ENCODE measurements around the gene MS4A4E.

Gene MS4A4E

DNA sequence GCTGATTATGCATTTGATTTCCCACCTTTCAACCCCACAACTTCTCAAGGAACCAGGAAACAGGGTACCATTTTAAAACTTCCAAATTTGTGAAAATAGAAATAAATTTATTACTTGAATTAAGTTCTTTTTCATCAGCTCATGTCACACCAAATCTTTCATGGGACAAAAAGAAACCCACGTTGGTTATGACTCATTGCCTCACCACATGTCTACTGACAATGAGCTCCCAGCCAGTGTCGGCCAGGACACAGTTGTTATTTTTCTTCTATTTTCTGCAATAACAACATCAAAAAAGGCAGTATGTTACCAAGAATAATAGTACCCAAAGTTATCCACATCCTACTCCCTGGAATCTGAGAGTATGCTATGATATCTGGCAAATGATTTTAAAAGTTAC, 77.4 kb downstream of the MS4A4E start:
- no peak for TF ChIP-seq TAF1 (IDR thresholded peaks at IDR 0.05; ENCODE audit: low read depth)
- TF ChIP-seq ZBTB7A (IDR thresholded peaks at IDR 0.05; ENCODE audit: low read depth): no peak
- TF ChIP-seq, protein P1, sequence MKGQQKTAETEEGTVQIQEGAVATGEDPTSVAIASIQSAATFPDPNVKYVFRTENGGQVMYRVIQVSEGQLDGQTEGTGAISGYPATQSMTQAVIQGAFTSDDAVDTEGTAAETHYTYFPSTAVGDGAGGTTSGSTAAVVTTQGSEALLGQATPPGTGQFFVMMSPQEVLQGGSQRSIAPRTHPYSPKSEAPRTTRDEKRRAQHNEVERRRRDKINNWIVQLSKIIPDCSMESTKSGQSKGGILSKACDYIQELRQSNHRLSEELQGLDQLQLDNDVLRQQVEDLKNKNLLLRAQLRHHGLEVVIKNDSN (IDR thresholded peaks at IDR 0.05): no peak
- no peak for TF ChIP-seq EGR1 (IDR thresholded peaks at IDR 0.05)
- TF ChIP-seq YY1 (IDR thresholded peaks at IDR 0.05; ENCODE audit: low read depth): no peak
- no peak for TF ChIP-seq CREB1 (IDR thresholded peaks at IDR 0.05; ENCODE audit: low read depth)
- no peak for TF ChIP-seq RAD21 (IDR thresholded peaks at IDR 0.05; ENCODE audit: low read depth)
- TF ChIP-seq NFIC (IDR thresholded peaks at IDR 0.05): no peak
- TF ChIP-seq, protein P2, sequence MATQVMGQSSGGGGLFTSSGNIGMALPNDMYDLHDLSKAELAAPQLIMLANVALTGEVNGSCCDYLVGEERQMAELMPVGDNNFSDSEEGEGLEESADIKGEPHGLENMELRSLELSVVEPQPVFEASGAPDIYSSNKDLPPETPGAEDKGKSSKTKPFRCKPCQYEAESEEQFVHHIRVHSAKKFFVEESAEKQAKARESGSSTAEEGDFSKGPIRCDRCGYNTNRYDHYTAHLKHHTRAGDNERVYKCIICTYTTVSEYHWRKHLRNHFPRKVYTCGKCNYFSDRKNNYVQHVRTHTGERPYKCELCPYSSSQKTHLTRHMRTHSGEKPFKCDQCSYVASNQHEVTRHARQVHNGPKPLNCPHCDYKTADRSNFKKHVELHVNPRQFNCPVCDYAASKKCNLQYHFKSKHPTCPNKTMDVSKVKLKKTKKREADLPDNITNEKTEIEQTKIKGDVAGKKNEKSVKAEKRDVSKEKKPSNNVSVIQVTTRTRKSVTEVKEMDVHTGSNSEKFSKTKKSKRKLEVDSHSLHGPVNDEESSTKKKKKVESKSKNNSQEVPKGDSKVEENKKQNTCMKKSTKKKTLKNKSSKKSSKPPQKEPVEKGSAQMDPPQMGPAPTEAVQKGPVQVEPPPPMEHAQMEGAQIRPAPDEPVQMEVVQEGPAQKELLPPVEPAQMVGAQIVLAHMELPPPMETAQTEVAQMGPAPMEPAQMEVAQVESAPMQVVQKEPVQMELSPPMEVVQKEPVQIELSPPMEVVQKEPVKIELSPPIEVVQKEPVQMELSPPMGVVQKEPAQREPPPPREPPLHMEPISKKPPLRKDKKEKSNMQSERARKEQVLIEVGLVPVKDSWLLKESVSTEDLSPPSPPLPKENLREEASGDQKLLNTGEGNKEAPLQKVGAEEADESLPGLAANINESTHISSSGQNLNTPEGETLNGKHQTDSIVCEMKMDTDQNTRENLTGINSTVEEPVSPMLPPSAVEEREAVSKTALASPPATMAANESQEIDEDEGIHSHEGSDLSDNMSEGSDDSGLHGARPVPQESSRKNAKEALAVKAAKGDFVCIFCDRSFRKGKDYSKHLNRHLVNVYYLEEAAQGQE (IDR thresholded peaks at IDR 0.05; ENCODE audit: low read depth): no peak
- no peak for TF ChIP-seq EP300 (IDR thresholded peaks at IDR 0.05; ENCODE audit: borderline replicate concordance)

DNA sequence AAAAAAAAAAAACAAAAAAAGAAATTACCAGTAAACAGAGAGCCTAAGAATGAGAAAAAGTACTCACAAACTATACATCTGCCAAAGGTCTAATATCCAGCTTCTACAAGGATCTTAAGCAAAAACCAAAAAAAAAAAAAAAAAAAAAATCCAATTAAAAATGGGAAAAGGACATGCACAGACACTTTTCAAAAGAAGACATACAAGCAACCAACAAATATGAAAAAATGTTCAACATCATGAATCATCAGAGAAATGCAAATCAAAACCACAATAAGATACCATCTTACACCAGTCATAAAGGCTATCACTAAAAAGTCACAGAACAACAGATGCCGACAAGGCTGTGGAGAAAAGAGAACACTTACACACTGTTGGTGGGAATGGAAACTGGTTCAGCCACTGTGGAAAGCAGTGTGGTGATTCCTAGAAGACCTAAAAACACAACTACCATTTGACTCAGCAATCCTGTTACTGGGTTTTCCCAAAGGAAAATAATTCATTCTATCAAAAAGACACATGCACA, 78.3 kb downstream of the MS4A4E start:
- TF ChIP-seq RAD21 (IDR thresholded peaks at IDR 0.05; ENCODE audit: low read depth) (no peak), TCF12 (IDR thresholded peaks at IDR 0.05; ENCODE audit: low read depth) (no peak), FOXM1 (IDR thresholded peaks at IDR 0.05; ENCODE audit: borderline replicate concordance, low read depth) (no peak), EGR1 (IDR thresholded peaks at IDR 0.05) (no peak), NFIC (IDR thresholded peaks at IDR 0.05) (no peak), CEBPB (IDR thresholded peaks at IDR 0.05) (no peak), TEAD4 (IDR thresholded peaks at IDR 0.05) (no peak)
- TF ChIP-seq, protein P3, sequence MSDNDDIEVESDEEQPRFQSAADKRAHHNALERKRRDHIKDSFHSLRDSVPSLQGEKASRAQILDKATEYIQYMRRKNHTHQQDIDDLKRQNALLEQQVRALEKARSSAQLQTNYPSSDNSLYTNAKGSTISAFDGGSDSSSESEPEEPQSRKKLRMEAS (IDR thresholded peaks at IDR 0.05): no peak
- TF ChIP-seq, protein P2 (IDR thresholded peaks at IDR 0.05; ENCODE audit: low read depth): no peak
- TF ChIP-seq, protein P1 (IDR thresholded peaks at IDR 0.05): no peak

DNA sequence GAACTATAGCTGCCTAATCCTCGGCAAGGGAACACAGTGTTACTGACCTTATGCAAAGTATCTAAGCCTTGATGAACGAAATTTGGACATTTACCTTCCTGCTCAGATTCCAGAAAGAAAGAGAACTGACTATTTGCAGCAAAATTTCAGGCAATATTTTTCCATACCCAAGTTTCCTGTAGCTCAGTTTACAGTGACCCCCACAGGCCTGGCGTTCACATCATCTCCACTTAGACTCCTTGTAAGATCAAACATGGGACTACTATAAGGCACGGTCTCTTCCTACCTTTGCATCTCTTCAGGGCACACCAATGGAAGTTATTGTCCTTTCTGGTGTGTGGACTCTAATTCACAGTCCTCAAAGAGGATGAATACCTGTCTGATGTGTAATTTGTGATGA, 81.2 kb downstream of the MS4A4E start:
- TF ChIP-seq RAD21 (IDR thresholded peaks at IDR 0.05; ENCODE audit: low read depth) (no peak), ZBTB7A (IDR thresholded peaks at IDR 0.05; ENCODE audit: low read depth) (no peak), EGR1 (IDR thresholded peaks at IDR 0.05) (no peak), YY1 (IDR thresholded peaks at IDR 0.05; ENCODE audit: low read depth) (no peak), NFIC (IDR thresholded peaks at IDR 0.05) (no peak), TCF12 (IDR thresholded peaks at IDR 0.05; ENCODE audit: low read depth) (no peak), CREB1 (IDR thresholded peaks at IDR 0.05; ENCODE audit: low read depth) (no peak), TAF1 (IDR thresholded peaks at IDR 0.05; ENCODE audit: low read depth) (no peak), EP300 (IDR thresholded peaks at IDR 0.05; ENCODE audit: borderline replicate concordance) (no peak), CEBPB (IDR thresholded peaks at IDR 0.05) (no peak)
- TF ChIP-seq, protein P2 (IDR thresholded peaks at IDR 0.05; ENCODE audit: low read depth): no peak
- TF ChIP-seq, protein P3 (IDR thresholded peaks at IDR 0.05): no peak
- TF ChIP-seq, protein P1 (IDR thresholded peaks at IDR 0.05): no peak

DNA sequence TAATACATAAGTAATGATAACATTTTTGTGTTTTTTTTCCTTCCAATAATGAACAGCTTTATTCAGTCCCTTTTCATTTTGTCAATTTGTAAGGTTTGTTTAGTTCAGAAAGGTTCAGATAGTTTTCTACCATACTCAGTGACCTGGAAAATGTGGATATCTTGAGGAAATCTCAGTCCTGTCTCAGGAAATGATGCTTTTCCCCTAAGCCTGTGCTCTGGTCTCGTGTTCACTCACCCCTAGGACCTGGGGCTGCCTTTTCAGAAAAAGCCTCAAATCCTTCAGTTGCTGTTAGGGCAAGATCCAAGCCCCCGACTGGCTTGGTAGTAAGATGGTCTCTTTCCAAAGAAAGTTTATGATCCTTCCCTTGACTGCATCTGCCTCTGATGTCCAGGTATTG, 81.8 kb downstream of the MS4A4E start:
- TF ChIP-seq TEAD4 (IDR thresholded peaks at IDR 0.05): no peak
- TF ChIP-seq ZBTB7A (IDR thresholded peaks at IDR 0.05; ENCODE audit: low read depth): no peak
- TF ChIP-seq, protein P3 (IDR thresholded peaks at IDR 0.05): no peak
- TF ChIP-seq, protein P1 (IDR thresholded peaks at IDR 0.05): no peak
- no peak for TF ChIP-seq NFIC (IDR thresholded peaks at IDR 0.05)
- TF ChIP-seq CEBPB (IDR thresholded peaks at IDR 0.05): no peak
- TF ChIP-seq CREB1 (IDR thresholded peaks at IDR 0.05; ENCODE audit: low read depth): no peak
- no peak for TF ChIP-seq TCF12 (IDR thresholded peaks at IDR 0.05; ENCODE audit: low read depth)
- TF ChIP-seq, protein P2 (IDR thresholded peaks at IDR 0.05; ENCODE audit: low read depth): no peak
- no peak for TF ChIP-seq RAD21 (IDR thresholded peaks at IDR 0.05; ENCODE audit: low read depth)
- no peak for TF ChIP-seq TAF1 (IDR thresholded peaks at IDR 0.05; ENCODE audit: low read depth)
- TF ChIP-seq EGR1 (IDR thresholded peaks at IDR 0.05): no peak
- TF ChIP-seq YY1 (IDR thresholded peaks at IDR 0.05; ENCODE audit: low read depth): no peak
- no peak for TF ChIP-seq FOXM1 (IDR thresholded peaks at IDR 0.05; ENCODE audit: borderline replicate concordance, low read depth)
- no peak for TF ChIP-seq EP300 (IDR thresholded peaks at IDR 0.05; ENCODE audit: borderline replicate concordance)
